HPDE6-E6E7 (cell line): ENCODE data around the gene KASH5.
"Not testable (repeated sequence)": the region's sequence is repeated elsewhere in the genome, so short reads cannot be mapped to it uniquely, and the experiment has no call there.

Source experiments
- DNase-seq: peaks from one replicate; pipeline ENCODE4 v3.0.0; 2011; ENCODE audit warnings: missing footprints; ENCODE audit errors: extremely low spot score

Gene KASH5

GRCh38 chr19:49455773-49456172, 67.7 kb downstream of the KASH5 start:
- no peak for DNase-seq

DNA sequence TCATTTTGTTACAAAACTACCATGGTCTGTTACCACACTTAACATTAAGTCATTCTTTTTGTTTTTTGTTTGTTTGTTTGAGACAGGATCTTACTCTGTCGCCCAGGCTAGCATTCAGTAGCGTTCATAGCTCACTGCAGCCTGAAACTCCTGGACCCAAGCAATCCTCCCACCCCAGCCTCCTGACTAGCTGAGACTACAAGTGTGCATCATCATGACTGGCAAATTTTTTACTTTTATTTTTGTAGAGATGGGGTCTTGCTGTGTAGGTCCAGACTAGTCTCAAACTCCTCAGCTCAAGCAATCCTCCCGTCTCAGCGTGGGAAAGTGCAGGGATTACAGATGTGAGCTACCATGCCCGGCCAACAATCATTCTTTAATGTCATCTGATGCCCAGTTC, 68.3 kb downstream of the KASH5 start:
- DNase-seq, result no peak

DNA sequence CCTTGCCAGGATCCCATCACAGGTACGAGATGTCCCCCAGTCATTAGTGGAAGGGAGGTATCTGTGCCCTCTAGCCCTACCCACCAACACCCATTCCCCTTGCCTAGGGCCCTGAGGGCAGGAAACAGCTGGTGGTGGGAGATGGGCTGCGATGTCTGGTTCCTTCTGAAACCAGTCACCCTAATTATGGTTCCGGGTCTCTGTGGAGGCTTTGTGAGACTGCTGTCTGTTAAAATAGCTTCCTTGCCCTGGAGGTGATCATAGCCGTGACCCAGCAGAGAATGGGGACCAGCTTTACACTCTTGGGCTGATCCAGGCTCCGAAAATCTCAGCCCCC, 70.5 kb downstream of the KASH5 start:
- no peak for DNase-seq

DNA sequence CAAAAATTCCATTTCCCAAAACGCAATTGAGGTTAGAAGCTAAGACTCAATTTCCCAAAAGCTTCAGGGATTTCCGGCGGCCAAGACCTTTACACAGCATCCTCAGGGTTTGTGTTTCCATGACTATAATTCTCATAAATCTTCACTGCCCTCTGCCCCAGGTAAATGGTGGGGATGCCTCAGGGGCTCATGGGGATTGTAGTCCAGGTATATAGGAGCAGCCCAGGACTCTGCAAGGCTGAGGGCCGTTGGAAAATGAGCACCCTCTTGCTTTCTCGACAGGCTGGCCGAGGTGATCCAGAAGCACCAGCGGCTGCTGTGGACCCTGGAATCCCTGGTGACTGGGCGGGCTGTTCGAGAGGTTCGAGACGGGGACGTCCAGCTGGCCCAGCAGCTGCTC, 71.3 kb downstream of the KASH5 start:
- DNase-seq, result no peak

DNA sequence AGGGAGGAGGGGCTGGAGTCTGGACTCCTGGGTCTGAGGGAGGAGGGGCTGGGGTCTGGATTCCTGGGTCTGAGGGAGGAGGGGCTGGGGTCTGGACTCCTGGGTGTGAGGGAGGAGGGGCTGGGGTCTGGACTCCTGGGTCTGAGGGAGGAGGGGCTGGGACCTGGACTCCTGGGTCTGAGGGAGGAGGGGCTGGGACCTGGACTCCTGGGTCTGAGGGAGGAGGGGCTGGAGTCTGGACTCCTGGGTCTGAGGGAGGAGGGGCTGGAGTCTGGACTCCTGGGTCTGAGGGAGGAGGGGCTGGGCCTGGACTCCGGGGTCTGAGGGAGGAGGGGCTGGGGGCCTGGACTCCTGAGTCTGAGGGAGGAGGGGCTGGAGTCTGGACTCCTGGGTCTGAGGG, 73.1 kb downstream of the KASH5 start:
- not testable (repeated sequence) for DNase-seq

DNA sequence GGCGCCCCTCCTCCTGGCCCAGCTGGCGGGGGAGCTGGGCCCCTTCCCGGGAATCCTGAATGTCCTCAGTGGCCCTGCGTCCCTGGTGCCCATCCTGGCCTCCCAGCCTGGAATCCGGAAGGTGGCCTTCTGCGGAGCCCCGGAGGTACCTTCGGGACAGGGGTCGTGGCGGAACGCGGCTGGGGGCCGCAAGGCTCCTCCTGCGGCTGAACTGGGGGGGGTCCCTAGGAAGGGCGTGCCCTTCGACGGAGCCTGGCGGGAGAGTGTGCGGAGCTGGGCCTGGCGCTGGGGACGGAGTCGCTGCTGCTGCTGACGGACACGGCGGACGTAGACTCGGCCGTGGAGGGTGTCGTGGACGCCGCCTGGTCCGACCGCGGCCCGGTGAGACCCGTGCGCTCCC, 73.6 kb downstream of the KASH5 start:
- no peak for DNase-seq

GRCh38 chr19:49462492-49462891, 74.4 kb downstream of the KASH5 start:
- no peak for DNase-seq

DNA sequence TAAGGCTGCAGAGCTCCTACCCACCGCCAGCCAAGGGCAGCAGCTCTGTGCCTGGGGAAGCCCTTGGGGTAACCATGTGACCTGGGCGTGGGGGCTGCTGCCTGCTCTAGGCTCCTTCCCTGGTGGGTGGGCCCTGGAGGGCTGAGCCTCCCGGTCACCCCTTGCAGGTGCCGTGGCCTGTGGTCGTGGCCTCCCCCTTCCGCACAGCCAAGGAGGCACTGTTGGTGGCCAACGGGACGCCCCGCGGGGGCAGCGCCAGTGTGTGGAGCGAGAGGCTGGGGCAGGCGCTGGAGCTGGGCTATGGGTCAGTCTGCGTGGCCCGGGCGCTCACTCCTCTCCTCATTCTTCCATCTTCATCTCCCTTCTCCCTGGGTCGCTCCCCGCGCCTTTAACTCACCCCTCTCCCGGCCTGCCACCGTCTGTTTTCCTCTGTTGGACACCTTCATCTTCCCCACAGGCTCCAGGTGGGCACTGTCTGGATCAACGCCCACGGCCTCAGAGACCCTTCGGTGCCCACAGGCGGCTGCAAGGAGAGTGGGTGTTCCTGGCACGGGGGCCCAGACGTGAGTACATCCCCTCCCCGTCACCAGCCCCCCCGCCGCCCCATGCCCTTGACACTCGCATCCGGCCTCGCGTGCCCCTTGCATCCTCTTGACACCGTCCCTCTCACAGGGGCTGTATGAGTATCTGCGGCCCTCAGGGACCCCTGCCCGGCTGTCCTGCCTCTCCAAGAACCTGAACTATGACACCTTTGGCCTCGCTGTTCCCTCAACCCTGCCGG, 76.1 kb downstream of the KASH5 start:
- no peak for DNase-seq

DNA sequence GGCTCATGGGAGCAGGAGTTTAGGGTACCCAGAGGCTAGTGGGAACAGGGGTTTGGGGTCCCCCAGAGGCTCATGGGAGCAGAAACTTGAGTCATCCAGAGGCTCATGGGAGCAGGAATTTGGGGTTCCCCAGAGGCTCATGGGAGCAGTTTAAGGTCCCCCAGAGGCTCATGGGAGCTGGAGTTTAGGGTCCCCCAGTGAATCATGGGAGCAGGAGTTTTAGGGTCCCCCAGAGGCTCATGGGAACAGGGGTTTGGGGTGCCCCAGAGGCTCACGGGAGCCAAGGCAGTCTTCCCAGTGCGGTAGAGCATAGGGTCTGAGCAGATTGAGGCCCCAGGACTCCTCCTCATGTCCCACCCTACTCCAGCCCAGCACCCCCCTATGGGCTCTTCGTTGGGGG, 77.3 kb downstream of the KASH5 start:
- no peak for DNase-seq
